ENCODE results near the gene CARD19. TPM values are rescaled to one million over a fixed set of nuclear protein-coding genes. Genes with fewer than 3 reads are reported as not detected.

The CARD19 gene
- total and polyA plus RNA-seq, 2 experiments from 2014 or later, result 36.8 to 48.3 TPM

- Histone ChIP-seq H2AFZ (no peak overlapping the region), H3K79me2 (replicated peaks; ENCODE audit: insufficient read depth) (no peaks in the 10 kb centered on the region), H3K4me1 (ENCODE audit: insufficient read depth) (0 out of 2 replicates have a peak, but pooled peaks cover 3% of the 10 kb centered on the region), H4K20me1 (replicated peaks; ENCODE audit: insufficient read depth) (no peaks in the 10 kb centered on the region), H3K4me3 (no peak overlapping the region), H3K27me3 (ENCODE audit: insufficient read depth) (no peaks in the 10 kb centered on the region), H3K9me2 (ENCODE audit: insufficient read depth) (no peaks in the 10 kb centered on the region), H3K27ac (ENCODE audit: low read depth) (no peak overlapping the region), H3K36me3 (ENCODE audit: insufficient read depth) (no peaks in the 10 kb centered on the region; the same call in 1 of the 2 replicates), H3K4me2 (no peak overlapping the region), H3F3A (replicated peaks; ENCODE audit: low read depth) (0 out of 2 replicates have a peak, but pooled peaks cover 8% of the 10 kb centered on the region)
- DNase-seq (ENCODE audit: low spot score) (no peak), ATAC-seq (no peak)
- Mint-ChIP-seq H3K27ac (no peak overlapping the region), H3K27me3 (ENCODE audit: insufficient read depth, low read depth, poor library complexity) (peaks cover 12% of the 10 kb centered on the region), H3K4me1 (peaks cover 7% of the 10 kb centered on the region), H3K4me3 (no peak overlapping the region), H3K9me3 (peaks cover 10% of the 10 kb centered on the region; the same call in 2 of the 3 replicates), H3K36me3 (ENCODE audit: low read depth) (peaks cover 10% of the 10 kb centered on the region)
- no peak for TF ChIP-seq CTCF (conservative IDR thresholded peaks at IDR 0.05; ENCODE audit: low read depth in 2 of 2)
- no peak for TF ChIP-seq STAT1 (IDR thresholded peaks at IDR 0.05; ENCODE audit: unreplicated experiment)
- TF ChIP-seq EZH2phosphoT487 (IDR thresholded peaks at IDR 0.05; ENCODE audit: unreplicated experiment), result no peak
- no peak for TF ChIP-seq EZH2 (IDR thresholded peaks at IDR 0.05; ENCODE audit: low read depth, unreplicated experiment)
- no peak for TF ChIP-seq ETS1 (IDR thresholded peaks at IDR 0.05)
- no peak for TF ChIP-seq ZNF462 (CRISPR knock-in tag; IDR thresholded peaks at IDR 0.05)
- TF ChIP-seq JUNB (IDR thresholded peaks at IDR 0.05; ENCODE audit: unreplicated experiment), result no peak
- TF ChIP-seq REST (IDR thresholded peaks at IDR 0.05; ENCODE audit: unreplicated experiment), result no peak
These were observed 5.8 kb upstream of the CARD19 start for GRCh38 chr9:93090091-93090655.
